ENCODE data around the gene NR4A2.
"Not testable (repeated sequence)": the region's sequence is repeated elsewhere in the genome, so short reads cannot be mapped to it uniquely, and the experiment has no call there.

The NR4A2 gene

DNA sequence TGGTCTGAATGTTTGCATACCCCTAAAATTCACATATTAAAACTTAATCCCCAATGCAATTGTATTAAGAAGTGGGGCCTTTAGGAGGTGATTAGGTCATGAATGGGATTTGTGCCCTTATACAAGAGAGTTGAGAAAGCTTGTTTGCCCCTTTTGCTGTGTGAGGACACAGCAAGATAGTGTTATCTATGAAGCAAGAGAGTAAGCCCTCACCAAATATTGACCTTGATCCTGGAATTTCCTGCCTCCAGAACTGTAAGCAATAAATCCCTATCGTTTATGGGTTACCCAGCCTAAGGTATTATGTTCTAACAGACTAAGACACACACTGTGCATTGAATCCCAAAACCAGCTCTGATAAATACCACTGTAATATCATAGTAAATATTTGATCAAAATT lies 32.2 kb downstream of the NR4A2 start:
- no peak overlapping the region for H3K4me3 ChIP-seq (ENCODE audit: low read depth, low read length)
- TF ChIP-seq, protein P1, sequence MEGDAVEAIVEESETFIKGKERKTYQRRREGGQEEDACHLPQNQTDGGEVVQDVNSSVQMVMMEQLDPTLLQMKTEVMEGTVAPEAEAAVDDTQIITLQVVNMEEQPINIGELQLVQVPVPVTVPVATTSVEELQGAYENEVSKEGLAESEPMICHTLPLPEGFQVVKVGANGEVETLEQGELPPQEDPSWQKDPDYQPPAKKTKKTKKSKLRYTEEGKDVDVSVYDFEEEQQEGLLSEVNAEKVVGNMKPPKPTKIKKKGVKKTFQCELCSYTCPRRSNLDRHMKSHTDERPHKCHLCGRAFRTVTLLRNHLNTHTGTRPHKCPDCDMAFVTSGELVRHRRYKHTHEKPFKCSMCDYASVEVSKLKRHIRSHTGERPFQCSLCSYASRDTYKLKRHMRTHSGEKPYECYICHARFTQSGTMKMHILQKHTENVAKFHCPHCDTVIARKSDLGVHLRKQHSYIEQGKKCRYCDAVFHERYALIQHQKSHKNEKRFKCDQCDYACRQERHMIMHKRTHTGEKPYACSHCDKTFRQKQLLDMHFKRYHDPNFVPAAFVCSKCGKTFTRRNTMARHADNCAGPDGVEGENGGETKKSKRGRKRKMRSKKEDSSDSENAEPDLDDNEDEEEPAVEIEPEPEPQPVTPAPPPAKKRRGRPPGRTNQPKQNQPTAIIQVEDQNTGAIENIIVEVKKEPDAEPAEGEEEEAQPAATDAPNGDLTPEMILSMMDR (IDR thresholded peaks at IDR 0.05; ENCODE audit: low read depth, low read length): no peak
- H3K9me3 ChIP-seq (ENCODE audit: severe bottlenecking): no peaks in the 10 kb centered on the region
- no peak overlapping the region for H3K27ac ChIP-seq
- DNase-seq: no peak
- H3K27me3 ChIP-seq (ENCODE audit: insufficient read depth, low read depth, severe bottlenecking): no peaks in the 10 kb centered on the region
- no peaks in the 10 kb centered on the region for H3K36me3 ChIP-seq

DNA sequence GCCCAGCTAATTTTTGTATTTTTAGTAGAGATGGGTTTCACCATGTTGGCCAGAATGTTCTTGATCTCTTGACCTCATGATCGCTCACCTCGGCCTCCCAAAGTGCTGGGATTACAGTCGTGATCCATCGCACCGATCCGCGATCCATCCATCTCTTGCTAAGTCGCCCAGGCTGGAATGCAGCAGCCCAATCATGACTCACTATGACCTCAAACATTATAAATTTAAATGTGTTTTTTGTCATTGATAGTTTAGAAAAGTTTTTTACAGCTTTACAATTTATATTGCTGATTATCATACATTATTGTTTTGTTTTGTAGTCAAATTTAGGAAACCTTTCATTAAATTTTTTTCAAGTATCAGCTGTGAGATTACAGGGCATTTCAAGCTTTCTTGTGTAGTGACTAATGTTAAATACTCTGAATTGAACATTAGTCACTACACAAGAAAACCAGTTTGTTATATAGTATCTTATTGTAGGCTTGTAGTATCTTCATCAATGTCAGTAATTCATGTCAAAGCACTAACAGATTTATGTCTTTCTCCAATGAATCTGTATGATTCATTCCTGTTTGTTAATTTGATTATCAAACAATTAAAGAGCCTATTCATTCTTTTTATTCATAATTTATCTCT lies 37.5 kb downstream of the NR4A2 start:
- H3K4me3 ChIP-seq (ENCODE audit: low read depth, low read length): no peak overlapping the region

DNA sequence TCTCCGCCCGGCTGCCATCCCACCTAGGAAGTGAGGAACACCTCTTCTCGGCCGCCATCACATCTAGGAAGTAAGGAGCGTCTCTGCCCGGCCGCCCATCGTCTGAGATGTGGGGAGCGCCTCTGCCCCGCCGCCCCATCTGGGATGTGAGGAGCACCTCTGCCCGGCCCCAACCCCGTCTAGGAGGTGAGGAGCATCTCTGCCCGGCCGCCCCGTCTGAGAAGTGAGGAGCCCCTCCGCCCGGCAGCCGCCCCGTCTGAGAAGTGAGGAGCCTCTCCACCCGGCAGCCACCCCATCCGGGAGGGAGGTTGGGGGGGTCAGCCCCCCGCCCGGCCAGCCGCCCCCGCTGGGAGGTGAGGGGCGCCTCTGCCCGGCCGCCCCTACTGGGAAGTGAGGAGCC lies 39.1 kb downstream of the NR4A2 start:
- H3K27ac ChIP-seq; DNase-seq; H3K9me3 ChIP-seq (ENCODE audit: severe bottlenecking); H3K36me3 ChIP-seq; H3K27me3 ChIP-seq (ENCODE audit: insufficient read depth, low read depth, severe bottlenecking); H3K4me3 ChIP-seq (ENCODE audit: low read depth, low read length): not testable (repeated sequence)

More for the DNA sequence above, 37.5 kb downstream of the NR4A2 start:
- H3K9me3 ChIP-seq (ENCODE audit: severe bottlenecking): no peaks in the 10 kb centered on the region
- DNase-seq: no peak
- no peaks in the 10 kb centered on the region for H3K27me3 ChIP-seq (ENCODE audit: insufficient read depth, low read depth, severe bottlenecking)
- H3K27ac ChIP-seq: no peak overlapping the region
- TF ChIP-seq, protein P1 (IDR thresholded peaks at IDR 0.05; ENCODE audit: low read depth, low read length): no peak
- H3K36me3 ChIP-seq: no peaks in the 10 kb centered on the region

DNA sequence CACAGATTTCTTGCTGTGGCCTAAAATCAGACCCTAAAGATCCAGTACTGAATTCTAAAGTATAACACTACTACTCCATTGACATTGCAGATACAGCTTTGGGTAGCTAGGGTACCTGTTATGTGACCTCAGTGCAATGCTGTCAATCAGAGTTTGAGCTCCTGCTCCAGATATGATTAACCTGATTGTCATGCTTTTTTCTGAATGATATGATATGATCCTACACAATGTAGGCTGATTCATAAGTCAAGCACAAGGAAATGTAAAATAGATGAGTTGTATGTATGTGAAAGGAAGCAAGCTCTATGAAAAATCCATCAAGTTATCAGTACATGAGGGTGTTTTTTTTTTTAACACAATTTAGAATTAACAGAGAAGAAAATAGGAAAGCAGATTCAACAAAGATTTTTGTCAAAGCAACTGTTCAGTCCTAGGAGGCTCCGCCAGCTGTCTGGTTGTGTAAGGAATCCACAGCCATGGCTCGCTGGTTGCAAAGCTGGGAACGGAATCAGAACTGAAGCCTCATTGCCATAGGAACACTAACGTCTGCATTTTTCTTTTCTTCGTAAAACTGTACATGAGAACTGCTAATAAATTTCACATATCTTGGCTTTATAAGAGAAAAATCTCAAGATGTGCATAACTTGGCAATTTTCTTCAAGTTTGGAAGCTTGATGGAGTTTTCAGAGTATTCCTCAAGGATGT lies 52.9 kb downstream of the NR4A2 start:
- no peak overlapping the region for H3K4me3 ChIP-seq (ENCODE audit: low read depth, low read length)
- DNase-seq: no peak
- H3K36me3 ChIP-seq: no peaks in the 10 kb centered on the region
- no peak overlapping the region for H3K27ac ChIP-seq
- TF ChIP-seq, protein P1 (IDR thresholded peaks at IDR 0.05; ENCODE audit: low read depth, low read length): no peak
- H3K9me3 ChIP-seq (ENCODE audit: severe bottlenecking): no peaks in the 10 kb centered on the region
- H3K27me3 ChIP-seq (ENCODE audit: insufficient read depth, low read depth, severe bottlenecking): no peaks in the 10 kb centered on the region

Data from WERI-Rb-1 (cell line).